HG03354 (cell line): ENCODE measurements around the gene NAGLU.
"Not testable (repeated sequence)": the region's sequence is repeated elsewhere in the genome, so short reads cannot be mapped to it uniquely, and the experiment has no call there.

Experiments
- ATAC-seq: cut with Tn5 transposase; IDR thresholded peaks from one replicate; pipeline ENCODE4 v1.9.1; 2021; ENCODE audit warnings: mild to moderate bottlenecking; ENCODE audit not compliant: unreplicated experiment, poor library complexity, severe bottlenecking

Gene NAGLU

GRCh38 chr17:42520540-42520951 lies 15.5 kb upstream of the NAGLU start:
- ATAC-seq = no peak

GRCh38 chr17:42521036-42521435 lies 15.0 kb upstream of the NAGLU start:
- ATAC-seq = no peak

- no peak for ATAC-seq
Measured at GRCh38 chr17:42521666-42522262, 14.3 kb upstream of the NAGLU start.

GRCh38 chr17:42522263-42522790 lies 13.7 kb upstream of the NAGLU start:
- no peak for ATAC-seq

- no peak for ATAC-seq
Measured at GRCh38 chr17:42522798-42523278, 13.2 kb upstream of the NAGLU start.

GRCh38 chr17:42525221-42525620 lies 10.8 kb upstream of the NAGLU start:
- ATAC-seq = no peak

- no peak for ATAC-seq
Measured at GRCh38 chr17:42526031-42526444, 10.0 kb upstream of the NAGLU start.

- ATAC-seq = no peak
Measured at GRCh38 chr17:42527932-42528331, 8.1 kb upstream of the NAGLU start.

GRCh38 chr17:42529061-42529460 lies 7.0 kb upstream of the NAGLU start:
- ATAC-seq = no peak

- no peak for ATAC-seq
Measured at GRCh38 chr17:42530952-42531454, 5.0 kb upstream of the NAGLU start.

GRCh38 chr17:42531455-42532354 lies 4.3 kb upstream of the NAGLU start:
- no peak for ATAC-seq

- no peak for ATAC-seq
Measured at GRCh38 chr17:42535155-42536047, 640 bp upstream of the NAGLU start.

- peak; percentile 72 for ATAC-seq
Measured at GRCh38 chr17:42536372-42537155, 523 bp downstream of the NAGLU start.

- ATAC-seq = no peak
Measured at GRCh38 chr17:42537156-42537805, 1.2 kb downstream of the NAGLU start.

GRCh38 chr17:42537826-42538451 lies 1.9 kb downstream of the NAGLU start:
- no peak for ATAC-seq

GRCh38 chr17:42538482-42538881 lies 2.4 kb downstream of the NAGLU start:
- ATAC-seq = no peak

GRCh38 chr17:42540558-42540957 lies 4.5 kb downstream of the NAGLU start:
- not testable (repeated sequence) for ATAC-seq
